HG03045 (cell line): ENCODE measurements around the gene ENAH.
"Not testable (repeated sequence)": the region's sequence is repeated elsewhere in the genome, so short reads cannot be mapped to it uniquely, and the experiment has no call there.

ENCODE experiments used
- ATAC-seq: cut with Tn5 transposase; IDR thresholded peaks from one replicate; pipeline ENCODE4 v1.9.1; 2021; ENCODE audit warnings: mild to moderate bottlenecking, moderate library complexity; ENCODE audit not compliant: unreplicated experiment

Gene ENAH

DNA sequence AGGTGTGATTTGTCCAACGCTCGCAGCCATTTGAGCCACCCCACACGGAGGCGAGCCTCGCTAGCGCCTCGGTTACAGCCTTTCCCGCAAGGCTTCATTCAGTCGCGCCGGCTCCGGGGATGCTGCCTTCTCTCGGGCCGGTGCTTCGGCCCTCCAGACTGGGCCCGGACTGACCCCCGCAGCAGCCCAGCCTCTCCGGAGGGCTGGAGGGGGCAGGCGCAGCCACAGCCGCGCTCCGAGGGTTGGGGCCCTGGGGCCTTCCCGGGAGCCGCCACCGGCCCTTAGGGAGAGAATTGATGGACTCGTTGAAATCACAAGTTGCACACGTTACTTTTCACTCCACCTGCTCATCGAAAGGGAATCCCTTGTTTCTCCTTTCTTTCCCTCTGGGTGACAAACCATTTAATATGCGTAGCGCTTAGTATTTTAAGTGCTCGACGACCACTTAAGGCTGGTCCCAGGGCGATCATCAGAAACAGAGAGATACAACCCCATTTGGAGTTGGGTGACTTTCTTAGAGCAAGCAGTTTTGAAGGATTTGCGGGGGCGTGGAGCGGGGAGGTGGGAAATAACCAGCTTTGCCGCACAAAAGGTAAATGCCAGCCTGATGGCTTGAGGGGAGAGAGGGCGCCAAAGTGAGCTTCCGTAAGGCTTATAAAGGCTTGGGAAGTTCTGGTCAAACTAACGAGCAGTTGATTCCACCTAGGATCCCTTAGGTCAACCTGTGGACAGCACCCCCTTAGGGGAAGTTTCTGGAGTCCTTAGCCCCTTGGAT is 24.6 kb upstream of the ENAH start:
- ATAC-seq, result no peak

DNA sequence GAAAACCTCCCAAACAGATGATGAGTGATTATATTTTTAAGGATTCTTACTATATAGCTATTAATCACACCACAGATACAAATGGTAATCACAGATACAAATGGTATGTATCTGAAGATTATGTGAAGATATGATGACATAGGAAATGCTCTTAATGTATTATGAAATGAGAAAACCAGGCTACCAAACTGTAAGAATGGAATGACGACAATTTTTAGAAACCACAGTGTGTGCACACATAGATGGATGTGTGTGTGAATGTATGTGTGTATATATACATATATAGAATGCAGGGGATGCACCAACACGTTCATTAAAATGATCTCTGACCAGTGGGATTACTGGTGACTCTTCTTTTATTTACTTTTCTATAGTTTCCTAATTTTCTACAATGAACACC is 21.5 kb upstream of the ENAH start:
- ATAC-seq, result no peak

DNA sequence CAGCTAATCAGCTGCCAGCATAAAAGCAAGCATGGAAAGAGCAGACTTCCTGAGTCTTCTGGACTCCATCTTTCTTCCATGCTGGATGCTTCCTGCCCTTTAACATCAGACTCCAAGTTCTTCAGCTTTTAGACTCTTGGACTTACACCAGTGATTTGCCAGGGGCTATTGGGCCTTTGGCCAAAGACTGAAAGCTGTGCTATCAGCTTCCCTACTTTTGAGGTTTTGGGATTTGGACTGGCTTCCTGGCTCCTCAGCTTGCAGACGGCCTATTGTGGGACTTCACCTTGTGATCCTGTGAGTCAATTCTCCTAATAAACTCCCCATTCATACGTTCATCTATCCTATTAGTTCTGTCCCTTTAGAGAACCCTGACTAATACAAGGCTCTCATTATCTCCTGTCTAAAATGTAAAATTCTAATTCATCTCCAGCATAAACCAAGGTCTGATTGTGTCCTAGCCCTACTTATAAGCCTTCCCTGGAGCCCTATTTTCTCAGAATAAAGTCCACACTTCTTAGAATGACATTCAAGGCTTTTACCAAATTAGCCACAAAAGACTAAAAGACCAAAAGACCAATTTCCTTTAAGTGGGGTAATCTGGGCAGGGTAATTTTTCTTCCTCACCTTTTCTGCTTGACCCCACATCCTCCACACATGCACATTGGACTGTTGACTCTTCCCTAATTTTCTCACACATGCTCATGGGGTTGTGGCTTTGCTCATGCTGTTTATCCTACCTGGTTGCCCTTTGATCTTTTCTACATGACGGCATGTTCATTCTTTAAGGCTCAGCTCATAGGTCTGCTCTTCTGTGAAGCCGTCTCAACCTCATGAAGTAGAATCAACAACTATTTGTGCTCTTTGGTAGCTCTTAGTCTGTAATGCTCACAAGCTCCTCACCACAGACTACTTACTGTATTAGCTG is 18.1 kb upstream of the ENAH start:
- ATAC-seq, result no peak

DNA sequence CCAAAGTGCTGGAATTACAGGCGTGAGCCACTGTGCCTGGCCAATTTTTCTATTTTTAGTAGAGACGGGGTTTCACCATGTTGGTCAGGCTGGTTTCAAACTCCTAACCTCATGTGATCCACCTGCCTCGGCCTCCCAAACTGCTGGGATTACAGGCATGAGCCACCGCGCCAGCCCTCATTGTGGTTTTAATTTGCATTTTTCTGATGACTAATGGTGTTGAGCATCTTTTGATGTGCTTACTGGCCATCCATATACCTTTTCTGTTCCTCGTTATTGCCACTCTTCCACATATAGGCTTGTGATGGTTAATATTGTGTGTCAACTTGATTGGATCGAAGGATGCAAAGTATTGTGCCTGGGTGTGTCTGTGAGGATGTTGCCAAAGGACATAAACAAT is 17.4 kb upstream of the ENAH start:
- ATAC-seq, result no peak

DNA sequence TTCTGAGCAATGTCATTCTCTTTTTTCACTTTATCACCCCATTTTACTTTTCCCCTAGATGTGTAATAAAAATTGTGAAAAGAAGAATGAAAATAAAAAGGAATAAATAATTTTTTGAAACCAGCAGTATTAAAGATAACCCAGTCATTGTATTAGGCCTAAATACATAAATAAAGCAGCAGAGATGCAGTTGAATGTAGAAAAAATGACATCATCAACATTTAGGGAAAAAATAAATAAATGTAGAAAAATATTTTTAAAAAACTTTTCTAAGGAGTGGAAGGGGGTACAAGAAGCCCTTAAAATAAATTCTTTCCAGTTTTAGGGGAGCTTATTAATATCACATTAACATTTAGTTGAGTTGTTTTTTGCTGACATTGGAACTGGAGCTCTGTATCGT is 15.3 kb upstream of the ENAH start:
- ATAC-seq, result no peak

DNA sequence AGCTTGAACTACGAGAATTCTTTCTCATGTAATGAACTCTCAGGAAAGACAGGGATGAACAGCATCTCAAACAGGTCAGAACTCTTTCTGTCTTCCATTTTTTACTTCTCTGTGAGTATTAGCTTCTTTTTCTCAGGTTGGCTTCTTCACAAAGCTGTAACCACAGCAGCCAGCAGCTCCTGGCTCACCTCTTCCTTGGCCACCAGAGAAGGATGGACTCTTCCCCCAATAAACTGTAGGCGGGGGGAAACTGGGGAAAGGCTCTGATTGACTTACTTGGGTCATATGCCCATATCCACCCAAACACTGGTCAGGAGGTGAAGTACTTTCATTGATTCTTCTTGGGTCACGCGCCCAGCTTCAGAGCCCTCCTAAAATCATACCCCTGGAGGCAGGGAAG is 14.4 kb upstream of the ENAH start:
- ATAC-seq, result no peak

DNA sequence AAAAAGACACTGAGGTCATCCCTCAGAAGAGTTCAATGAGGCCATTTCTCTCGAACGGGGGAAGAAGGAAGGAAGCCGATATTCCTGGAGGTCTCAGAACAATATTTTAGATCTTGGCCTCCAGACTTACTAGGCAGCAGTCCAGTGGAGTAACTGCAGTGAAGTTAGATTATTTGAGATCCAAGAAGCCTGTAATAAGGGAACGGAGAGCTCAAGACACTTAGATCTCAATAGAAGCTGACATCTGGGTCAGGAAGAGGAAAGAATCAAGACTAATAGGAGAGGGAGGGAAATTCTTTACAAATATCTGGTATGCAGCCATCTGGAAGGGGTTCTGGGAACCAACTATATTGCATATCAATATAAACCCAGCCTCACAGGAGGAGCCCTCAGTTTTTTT is 13.6 kb upstream of the ENAH start:
- no peak for ATAC-seq

DNA sequence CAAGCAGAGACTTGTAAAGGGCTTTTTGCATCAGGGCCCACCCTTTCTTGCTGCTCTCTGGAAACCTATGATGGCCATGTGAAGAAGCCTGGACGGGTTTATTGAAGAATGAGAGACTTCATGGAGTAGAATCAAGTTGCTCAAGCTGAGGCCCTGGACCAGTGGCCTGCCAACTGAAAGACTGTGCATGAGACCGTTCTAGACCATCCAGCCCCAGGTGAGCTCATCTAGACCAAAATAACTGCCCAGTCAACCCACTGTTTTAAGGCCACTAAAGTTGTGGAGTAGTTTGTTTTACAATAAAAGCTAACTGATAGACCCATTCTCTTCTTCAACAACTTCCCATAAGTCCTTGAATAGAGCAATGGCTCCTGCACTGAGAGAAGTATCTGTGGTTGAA is 11.8 kb upstream of the ENAH start:
- ATAC-seq, result no peak

DNA sequence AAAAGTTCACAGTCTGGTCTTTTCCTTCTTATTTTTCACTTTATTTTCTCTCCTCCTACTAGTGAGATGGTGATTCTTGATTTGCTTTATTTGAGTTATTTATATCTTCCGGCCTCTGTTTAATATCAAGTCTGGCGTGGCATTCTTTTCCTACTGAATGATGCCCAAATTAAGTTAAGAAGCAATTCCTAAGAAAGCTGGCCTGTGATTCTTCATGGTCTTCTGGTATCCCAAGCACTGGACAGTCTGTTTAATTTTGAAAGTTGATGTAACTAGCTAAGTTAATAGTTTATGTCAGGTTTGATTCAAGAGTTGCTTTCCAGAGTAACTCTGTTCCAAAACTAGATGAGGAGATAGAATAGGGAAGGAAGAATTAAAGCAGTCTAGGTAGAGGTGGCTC is 9.2 kb upstream of the ENAH start:
- no peak for ATAC-seq

DNA sequence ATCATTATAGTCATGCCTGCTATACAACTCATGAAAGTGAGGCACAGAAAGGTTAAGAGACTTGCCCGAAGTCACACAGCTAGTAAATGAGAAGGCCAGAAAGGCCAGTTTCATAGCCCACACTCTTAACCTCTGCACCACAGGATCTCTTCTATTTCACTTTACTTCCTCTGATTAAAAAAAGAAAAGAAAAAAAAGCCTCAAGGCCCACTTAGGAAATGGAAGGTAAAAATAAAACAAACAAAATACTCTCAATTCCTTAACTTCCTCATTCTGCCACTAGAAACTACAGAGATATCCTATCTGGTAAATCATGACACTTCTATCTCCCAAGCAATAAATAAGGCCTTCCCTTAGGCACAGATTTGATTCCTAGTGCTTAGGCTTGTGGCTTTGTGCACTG is 7.6 kb upstream of the ENAH start:
- ATAC-seq, result no peak

DNA sequence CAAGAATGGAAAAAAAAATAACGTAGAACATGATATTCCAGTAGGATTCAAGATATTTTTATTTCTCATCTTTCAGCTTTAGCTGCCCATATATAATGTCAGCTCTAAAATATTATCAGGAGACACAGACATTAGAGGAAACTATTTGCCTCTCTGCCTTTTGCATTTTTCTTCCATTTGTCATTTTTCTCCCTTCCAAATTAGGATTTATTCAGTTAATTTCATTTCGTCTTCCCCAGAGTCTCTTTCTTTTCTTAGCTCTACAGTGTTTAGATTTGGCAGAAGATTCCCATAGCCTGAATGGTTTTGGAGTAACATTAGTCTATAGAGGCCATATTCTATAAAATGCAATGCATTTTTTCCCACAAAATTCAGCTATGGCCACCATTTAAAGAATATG is 5.1 kb upstream of the ENAH start:
- no peak for ATAC-seq

DNA sequence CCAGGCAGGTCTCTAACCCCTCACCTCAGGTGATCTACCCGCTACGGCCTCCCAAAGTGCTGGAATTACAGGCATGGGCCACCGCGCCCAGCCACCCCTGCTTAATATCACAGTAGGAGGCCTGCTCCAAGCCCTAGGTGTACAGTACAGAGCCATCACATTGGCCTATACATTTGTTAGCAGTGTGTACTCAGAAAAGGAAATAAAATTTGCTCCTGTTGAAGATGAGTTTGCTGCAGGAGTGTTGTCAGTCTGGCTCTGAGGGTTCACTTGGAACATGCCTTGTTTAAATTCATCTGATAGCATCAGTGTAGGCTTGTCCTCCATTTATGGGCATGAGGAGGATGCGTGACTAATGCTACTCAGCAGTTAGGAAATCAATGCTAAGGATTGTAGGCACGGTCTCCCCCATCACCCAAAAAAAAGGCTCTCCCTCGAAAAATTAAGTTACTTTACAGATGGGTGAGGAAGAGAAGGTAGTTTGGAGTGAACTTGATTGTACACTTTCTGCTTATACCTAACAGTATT is 4.6 kb upstream of the ENAH start:
- no peak for ATAC-seq

DNA sequence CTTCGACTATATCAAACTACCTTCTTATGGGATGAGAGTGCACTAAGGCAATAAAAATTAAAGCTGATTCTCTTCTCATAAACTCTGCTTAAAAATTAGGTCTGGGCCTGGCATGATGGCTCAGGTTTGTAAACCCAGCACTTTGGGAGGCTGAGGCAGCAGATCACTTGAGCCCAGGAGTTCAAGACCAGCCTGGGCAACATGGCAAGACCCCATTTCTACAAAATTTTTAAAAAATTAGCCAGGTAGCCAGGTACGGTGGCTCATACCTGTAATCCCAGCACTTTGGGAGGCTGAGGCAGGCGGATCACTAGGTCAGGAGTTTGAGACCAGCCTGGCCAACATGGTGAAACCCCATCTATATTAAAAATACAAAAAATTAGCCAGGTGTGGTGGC is 3.3 kb upstream of the ENAH start:
- ATAC-seq, result not testable (repeated sequence)

DNA sequence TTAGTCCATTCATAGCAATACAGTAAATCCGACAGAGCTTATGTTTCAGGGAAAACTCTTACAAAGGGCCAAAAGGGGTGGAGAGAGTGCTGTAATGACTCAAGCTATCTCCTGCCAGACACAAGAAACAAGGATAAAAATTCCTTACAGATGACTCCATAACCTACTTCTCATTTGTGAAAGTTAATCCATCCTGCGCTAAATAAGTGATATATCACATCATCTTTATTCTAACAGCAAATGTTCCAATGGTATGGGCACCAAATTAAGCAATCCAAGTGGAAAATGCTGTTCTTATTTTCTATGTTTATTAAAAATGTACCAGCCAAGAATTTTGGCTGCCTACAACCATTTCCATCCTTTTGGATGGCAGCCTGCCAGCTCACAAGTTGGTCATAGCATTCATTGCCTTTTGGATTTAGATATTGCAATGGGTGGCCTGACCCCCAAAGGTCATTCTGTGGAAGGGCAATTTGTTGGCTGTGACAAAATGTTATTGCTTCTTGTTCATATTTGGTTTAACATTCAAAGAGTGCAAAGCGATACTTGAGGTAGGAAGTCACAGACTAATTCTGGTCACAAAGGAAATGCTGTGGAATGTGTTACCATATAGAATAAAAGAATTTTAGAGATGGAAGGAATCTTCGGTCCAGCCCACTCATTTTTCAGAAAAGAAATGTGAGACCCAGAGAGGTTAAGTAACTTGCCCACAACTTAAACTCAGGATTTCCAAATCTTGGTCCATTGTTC is 2.8 kb upstream of the ENAH start:
- no peak for ATAC-seq

DNA sequence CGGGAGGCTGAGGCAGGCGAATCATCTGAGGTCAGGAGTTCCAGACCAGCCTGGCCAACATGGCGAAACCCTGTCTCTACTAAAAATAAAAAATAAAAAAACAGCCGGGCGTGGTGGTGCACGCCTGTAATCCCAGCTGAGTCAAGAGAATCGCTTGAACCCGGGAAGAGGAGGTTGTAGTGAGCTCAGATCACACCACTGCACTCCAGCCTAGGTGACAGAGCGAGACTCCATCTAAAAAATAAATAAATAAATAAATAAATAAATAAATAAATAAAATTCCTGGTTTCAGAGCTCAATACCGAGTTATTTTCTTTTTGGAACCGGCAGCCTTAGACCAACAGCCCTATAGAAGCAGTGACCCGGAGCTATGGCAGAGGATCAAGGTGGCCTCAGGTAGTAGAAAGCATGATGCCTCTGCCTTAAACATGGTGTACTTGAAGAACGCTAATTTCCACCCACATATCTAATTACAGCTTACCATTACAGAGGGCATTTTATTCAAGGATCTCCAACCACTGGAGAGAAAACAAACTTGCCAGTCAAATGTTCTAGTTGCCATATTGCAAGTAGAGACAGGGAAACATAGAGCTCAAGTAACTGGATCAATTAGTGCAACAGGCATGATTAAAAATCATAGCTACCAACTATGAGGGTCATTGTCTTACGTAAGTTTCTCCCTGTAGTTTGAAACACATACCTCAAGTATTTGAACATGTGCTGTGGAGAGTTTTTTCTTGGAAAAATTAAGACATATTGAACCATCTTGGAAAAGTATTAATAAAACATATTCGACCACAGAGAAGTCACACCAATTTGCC is 2.0 kb upstream of the ENAH start:
- no peak for ATAC-seq

DNA sequence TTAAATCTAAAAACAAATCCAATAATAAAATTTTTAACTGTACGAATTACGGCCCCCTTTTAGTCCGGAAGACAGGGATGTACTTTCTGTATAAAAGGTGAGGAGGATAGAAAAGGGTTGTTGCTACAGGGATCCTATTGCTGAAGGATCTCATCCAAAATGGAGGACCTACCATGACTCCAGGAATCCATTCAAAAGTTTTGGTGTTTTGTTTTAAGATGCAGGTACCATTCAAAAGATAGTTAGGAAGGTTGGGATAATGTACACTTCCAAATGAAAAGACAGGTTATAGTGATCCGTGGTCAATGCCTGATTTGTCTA is 1.3 kb upstream of the ENAH start:
- no peak for ATAC-seq

DNA sequence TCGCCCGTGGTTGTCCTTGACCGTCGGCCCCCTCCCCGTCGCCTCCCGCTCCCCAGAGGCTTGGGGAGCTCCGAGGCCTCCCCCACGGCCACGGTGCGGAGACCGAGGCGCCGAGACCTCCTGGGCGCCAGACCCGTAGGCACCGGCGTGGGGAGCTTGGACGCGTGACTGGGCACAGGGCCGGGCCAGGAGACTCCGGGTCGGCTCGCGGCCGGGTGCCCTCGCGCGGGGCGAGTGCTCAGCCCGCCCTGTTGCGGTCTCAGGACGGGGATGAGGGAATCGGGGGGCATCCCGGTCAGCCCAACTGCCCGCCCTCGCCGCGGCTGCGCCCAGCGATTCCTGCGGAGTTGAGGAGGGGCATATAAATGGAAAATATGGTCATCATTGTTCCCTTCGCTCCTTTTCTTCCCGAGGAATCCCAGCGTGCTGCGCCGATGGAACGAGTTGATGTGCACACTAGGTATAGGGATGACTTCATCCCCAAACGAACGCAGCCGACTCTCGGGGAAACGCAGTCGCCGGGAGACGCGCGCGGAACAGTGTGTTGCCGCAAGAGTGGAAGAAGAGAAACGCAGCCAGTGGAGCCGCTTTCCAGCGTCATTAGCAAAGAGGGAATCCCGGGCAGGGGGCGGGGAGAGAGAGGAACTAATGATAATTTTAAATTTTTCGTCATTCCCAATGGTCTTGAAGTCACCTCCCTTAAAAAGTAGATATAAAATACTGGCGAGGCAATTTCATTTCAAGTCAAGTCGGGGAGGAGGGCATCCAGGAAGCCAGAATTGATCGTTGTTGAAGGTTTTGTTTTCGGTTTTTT is 747 bp upstream of the ENAH start:
- ATAC-seq, result peak; percentile 29

DNA sequence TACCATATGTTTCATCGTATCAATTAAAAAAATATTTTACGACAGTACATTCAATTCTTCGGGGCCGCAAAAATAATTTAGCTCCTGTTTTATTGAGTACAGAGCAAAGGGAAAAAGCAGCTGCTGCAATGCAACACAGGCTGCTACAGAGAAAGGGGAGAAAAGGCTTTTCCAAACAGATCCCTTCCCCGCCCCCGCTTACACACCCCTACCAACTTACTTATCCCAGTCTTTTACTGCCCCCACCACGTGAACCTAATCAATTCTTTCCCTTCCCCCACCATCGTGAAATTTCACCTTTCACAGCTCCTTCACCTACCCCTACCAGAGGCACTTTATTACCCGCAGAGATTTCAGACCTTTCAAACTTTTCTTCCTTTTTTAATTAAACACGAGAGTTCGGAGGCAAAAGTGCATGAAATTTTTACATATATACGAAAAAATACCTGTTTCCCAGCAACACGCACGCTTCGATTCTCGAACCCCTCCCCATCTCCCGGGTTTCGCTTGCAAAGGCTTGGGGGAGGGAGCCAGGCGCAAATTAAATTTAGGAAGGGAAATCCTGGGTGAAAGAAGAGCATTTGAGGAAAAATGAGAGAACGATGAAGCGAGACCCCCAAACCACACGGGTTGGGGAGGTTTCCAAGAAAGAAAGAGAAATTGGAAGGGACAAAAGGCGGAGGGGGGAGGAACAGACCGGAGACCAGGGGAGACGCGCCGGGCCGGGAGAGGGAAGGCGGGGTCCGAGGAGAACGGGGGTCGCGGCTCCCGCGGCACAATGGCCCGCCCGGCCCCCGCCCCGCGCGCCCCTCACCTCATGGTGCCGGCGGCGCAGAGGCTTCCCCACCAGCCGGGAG is 823 bp downstream of the ENAH start:
- no peak for ATAC-seq

DNA sequence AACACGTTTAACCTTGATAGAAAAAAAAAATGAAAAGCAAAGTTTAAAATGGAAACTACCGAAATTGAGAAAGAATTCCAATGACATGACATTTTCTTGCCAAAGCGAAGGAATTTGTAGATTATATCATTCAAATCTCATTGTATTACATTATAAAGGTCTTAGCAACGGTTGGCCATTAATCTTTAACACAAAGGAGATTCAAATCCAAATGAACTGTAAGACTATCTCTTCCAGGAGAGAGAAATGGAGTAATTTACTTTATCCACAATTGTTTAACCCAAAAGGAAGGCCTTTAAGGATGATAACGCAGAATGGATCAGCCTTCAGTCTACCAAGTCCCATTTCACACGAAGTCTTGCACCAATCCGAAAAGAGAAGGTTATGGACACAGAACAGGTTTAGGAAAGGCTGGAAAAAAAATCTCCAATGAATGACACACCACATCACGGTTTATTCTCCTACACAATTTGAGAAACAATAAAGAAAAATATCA is 1.5 kb downstream of the ENAH start:
- ATAC-seq, result no peak
